IPS-NIHi7 (cell line): ENCODE measurements around the gene DAAM1.

Source experiments
- DNase-seq: peaks from one replicate; pipeline ENCODE4 v3.0.0; 2012; ENCODE audit warnings: mixed read lengths; ENCODE audit errors: extremely low spot score

The DAAM1 gene

DNA sequence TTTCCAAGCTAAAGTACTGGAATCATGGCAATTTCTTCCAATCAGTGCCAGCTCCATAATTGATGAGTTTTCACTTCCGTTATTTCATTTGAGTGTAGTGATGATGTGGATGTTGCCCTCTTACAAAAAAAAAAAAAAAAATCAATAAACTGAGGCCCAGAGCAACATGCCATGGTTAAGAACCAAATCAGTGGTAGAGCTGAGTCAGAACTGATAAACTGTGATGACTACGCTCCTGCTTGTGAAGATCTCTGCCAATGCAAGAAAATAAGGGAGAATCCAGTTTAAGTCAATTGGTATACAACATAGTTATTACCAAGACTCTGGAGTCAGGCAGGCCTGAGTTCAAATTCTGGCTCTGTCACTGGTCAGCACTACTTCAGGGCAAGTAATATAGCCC lies 174.0 kb downstream of the DAAM1 start:
- no peak for DNase-seq

DNA sequence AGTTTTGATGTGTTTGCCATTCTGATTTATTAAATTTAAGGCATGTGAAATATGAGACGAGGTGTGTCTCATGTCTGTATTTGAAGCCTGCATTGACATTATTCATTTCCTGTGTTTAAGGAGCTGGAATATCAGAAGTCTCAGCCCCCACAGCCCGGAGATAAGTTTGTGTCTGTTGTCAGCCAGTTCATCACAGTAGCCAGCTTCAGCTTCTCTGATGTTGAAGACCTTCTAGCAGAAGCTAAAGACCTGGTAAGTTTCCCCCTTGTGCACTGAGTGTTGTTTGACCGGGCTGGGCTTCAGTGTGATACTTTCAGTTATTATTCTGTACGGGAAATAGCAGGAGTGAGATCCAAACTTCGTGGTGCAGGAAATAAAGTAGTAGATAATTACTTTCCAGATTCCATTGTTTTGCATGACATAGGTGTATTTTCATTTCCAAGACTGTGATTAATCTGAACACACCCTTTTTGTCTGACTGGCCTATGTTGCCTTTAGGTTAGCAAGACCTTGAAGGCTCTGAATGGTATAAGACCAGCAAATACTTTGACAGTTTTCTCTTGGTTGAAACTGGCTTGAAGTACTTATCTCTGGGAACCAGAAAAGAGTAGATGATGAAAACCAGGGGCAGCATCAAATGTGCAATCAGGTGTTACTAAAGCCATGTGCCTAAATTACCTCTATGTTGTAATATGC lies 175.2 kb downstream of the DAAM1 start:
- no peak for DNase-seq

DNA sequence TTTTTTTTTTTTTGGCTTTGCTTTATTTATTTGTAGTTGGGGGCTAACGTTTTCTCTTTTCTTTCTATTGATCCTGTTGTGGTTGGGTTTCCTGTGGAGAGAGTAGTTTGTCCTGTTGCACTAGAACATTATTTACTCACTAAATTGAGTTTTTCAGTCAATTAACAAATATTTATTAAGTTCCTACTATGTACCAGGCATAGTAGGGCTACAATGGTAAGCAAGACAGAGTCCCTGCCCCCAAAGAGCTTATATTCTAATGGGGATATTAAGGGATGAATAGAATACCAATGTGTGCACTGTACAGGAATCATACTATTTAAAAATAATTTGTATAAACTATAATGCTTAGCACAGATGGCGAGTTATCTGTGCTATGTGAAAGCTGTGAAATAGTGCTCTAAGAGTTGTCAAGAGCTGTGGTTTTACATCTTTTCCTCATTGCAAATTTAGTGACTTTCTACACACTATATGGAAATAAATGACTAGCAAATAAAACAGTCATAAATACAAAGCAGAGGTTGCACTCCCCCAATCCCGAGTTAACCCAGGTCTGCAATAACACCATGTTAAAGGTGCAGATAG lies 181.8 kb downstream of the DAAM1 start:
- no peak for DNase-seq

DNA sequence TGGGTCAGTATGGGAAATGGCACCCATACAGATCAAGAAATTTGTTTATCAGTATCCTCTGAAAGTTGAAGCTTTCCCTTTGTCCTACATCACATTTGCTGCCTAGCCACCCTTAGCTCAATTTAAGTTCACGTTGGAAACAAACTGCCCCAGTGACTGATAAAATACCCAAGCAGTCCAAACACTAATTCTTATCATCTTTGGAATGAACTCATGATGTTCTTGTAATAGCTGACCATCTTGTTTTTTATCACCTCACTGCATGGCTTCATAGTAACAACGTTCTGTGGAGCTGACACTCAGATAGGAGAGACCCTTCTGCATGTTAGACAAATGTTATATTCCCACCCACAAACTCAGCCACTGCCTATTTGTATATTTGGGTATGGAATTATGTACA lies 183.3 kb downstream of the DAAM1 start:
- no peak for DNase-seq

DNA sequence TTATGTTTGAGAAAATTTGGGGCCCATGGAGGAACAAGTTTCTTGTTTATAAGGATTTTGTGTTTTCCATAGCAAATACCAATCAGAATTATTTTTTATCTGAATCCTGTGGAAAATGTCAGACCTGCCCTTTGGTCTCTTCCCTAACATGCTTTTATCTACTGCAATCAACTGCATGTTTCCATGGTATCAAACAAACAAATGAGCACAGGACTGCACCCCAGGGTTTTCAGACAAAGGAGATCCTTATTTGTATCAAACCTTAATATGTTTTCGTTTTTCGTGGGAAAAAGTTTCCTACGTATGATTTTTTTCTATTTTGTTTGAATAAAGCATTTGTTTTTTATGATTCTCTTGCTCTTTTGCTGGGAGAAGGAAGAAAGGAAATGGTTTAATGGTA lies 185.6 kb downstream of the DAAM1 start:
- DNase-seq: no peak

DNA sequence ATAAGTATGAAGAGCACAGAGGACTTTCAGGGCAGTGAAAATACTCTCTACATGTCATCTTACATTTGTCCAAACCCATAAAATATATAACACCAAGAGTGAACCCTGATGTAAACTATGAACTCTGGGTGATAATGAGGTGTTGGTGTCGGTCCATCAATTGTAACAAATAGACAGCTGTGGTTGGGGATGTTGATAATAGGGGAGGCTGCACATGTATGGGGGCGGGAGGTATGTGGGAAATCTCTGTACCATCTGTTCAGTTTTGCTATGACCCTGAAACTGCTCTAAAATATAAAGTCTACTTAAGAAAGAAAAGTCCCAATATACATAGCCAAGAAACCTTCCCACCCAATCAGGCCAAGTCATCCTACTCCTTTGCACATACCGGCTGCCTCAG lies 188.2 kb downstream of the DAAM1 start:
- DNase-seq: no peak

DNA sequence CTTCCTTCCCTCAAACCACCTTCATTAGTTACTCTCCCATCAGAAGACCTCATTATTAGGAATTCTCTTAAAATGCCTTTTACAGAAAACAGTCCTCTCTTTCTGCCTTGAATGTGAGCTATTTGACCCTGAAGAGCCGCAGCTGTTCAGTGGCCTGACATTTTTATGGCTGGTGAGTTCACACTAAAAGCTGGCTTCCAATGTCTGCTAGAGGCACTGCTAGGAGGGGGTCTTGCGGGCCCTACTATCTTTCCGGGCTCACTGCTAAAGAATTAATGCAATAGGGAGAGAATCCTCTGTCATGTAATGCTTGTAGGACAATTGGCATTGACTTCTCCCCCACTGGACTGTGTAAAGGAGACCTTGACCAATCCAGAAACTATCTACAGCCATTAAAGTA lies 189.0 kb downstream of the DAAM1 start:
- DNase-seq: no peak

DNA sequence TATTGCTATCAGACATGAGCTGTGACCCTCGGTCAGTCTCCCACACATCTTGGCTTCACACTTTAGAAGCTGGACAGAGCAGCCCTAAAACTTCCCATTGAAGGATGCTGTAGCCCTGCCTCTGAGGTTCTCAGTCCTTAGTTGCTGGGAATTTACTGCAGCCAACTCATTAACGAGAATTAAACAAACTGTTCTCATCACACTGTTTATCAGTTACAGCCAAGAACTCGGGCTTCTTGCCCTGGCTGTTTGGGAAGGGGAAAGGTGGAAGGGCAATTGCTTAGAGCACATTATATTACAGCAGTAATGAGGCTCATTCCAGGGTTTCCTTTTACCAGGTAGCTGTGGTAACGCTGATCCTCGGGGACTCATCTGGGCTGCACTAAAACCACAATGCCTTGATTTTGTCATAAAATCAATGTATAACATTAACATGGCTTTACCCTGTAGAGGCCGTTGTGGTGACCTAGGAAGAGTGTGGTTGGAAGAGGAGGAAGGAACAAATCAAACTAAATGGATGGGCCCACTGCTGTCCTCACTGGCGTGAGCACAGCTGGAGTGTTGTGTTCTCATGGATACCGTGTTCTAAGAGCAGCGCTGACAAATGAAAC lies 189.6 kb downstream of the DAAM1 start:
- DNase-seq: no peak

DNA sequence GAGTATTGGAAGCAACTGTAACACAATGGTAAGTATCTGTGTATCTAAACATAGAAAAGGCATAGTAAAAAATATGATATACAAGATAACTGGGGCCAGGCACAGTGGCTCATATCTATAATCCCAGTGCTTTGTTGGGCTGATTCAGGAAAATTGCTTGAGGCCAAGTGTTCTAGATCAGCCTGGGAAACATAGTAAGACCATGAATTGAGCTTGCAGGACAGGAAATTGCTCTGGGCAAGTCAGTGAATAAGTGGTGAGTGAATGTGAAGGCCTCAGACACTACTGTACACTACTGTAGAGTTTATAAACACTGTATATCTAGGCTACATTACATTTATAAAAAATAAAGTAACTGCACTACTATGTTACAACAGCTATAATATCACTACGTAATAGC lies 201.5 kb downstream of the DAAM1 start:
- no peak for DNase-seq

DNA sequence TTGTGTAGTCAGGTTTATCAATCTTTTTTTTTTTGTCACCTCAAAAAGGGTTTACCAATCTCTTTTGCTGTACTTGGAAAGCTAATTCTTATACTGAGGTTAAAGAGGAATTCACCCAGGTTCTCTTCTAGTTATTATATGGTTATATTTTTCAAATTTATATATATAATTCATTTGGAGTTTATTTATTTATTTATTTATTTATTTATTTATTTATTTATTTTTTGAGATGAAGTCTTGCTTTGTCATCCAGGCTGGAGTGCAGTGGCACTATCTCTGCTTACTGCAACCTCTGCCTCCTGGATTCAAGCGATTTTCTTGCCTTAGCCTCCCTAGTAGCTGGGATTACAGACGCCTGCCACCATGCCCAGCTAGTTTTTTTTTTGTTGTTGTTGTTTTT lies 202.9 kb downstream of the DAAM1 start:
- DNase-seq: no peak

DNA sequence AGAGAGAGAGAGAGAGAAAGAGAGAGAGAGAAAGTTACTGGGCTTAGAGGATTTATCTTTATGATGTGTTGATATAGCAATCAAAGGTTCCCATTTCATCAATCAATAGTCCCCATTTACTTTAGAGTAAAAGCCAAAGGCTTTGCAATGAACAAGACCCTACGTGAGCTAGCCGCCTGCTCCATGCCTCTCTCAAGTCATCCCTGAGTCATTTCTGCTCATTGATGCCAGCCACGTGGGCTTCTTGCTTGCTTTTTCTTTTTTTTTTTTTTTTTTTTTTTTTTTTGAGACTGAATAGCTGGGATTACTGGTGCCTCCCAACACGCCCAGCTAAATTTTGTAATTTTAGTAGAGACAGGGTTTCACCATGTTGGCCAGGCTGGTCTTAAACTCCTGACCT lies 205.8 kb downstream of the DAAM1 start:
- DNase-seq: no peak

DNA sequence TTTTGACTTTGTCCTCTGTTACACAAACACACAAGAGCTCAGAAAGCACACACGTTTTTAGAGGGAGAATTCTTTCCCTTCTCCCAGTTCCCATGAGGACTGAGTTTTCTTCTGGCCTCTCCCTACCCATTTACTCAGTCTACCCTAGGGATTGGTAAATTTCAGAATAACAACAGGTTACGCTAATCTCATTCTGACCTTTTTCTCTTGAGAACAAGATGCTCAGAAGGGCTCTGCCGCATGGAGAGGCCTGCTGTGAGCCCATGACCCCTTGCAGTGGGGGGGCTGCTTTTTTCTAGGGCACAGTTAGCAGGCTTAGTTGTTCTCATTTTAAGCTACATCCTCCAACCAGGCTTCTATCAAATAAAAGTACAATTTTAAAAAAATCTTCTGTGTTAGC lies 207.2 kb downstream of the DAAM1 start:
- DNase-seq: no peak

DNA sequence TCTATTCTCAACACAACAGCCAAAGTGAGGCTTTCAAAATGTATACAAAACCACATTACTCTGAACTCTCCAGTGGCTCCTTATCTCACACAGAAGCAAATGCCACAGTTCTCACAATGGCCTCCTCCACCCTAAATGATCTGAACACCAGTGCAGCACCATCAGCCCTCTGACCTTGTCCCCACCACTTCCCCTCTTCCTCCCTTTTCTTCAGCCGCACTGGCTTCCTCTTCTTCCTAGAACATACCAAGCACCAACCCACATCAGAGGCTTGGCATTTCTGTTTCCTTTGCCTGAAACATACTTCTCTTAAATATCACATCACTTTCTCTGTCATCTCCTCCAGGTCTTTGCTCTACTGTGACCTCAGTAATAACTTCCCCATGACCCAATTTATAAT lies 210.4 kb downstream of the DAAM1 start:
- DNase-seq: no peak

DNA sequence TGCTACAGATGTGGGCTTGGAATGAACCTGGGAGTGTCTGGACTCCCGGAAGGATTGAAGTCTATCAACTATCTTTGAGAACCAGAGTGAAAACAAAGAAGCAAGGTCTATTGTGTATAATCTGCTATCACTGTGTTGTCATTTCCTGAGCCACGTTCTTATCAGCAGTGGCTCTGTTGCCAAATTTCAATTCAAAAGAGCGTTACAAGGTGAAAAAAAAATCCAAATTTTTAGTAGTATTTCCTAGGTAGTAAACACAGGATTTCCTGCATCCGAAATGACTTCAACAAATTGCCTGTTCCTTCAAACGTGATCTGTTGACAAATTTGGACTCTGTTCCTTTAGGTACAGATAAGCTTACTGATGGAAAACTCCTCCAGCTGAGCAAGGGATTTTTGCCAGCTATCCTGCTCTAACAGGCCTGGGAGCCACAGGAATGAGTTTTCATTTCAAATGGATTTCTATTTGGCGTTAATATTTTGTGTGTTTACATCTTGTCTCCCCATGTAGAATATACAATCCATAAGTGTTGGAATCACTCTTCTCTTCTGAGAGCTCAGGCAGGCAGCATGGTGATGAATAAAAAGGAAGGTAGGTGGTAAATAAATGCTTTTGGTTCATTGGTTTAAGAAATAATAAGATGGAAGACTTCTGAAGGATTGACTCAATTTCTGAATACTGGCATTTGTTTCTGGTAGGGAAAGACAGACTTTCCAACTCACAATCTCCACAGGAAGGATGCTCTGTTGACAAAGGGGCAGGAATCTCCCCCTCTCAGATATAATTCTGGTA lies 218.2 kb downstream of the DAAM1 start:
- no peak for DNase-seq

DNA sequence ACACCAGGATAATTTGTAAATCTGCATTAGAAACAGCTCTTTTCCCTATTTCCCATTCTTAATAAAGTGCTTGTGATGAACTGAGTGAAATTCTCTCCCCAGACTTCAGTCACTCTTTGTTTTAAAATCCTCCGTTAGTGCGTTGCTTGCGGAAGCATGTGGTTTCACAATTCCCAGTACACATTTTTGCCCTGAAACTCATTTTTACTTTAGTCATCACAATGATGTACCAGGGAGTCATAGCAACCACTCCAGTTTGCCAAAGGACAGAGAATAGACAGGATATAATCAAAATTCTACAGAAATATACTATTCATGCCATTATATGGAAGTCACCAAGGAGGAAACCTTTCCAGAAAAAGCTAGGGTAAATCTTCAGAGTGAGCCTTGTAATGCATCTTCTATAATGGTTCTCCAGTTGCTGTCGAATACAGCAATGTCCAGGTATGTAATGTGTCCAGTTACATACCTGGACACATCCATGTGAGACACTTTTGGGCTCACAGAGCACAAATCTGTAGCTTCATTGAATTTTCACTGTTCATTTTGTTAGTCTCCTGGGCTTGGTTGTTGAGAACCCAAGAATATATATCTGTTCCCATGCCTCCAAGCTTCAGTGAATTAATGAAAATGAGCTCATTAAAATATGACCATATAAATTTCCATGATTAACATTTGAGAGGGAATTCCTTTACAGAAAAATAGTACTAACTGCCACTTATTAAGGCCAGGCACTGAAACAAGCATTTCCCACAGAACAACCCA lies 219.0 kb downstream of the DAAM1 start:
- DNase-seq: no peak

DNA sequence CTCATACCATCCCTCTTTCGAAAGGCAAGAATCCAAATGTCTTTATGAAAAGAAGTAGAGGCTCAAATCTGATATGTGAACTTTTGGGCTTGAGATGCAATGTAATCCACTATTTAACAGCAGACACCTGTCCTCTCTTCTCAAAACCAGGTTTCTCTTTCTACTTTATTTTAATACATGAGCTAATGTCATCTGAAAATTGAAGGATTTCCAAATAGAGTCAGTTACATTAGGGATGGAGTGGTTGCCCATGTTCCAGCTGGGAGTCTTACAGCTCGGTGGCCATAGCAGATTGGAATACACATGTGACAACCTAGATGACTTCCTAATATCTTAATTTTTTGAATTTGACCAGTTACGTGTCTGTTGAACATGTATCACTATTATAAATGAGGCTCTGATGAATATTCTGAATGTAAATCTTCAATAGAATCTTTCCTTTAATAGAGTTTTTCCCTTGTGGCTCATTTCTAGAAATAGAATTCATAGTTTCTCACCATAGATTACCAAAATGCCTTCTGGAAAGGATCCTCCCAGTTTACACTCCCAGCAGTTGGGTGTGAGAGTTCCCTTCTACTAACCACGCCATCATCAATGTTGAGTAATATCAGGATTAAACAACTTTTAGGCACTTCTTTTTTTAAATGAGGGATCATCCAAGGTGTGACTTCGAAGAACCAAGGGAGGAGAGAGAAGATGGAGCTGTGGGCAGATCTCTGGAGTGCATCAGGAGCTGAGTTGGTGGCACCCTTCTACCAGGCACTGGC lies 227.6 kb downstream of the DAAM1 start:
- no peak for DNase-seq

DNA sequence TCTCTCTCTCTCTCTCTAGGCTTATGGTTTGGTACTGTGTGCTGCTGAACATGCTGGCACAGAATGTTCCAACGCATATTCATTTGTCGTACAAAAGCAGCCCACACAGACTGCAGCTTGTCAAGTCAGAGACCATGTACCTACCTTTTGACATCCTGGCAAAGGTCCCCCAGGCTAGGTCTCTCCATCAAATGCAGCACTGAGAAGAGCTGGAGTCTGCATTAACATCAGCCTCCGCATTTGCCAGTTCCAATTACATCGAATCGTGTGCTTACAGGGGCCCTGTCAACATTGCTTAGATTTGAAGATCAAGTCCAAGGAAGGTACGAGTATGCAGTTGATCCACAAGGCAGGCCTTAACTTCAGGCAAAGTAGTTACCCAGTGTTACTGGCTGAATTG lies 228.8 kb downstream of the DAAM1 start:
- no peak for DNase-seq

DNA sequence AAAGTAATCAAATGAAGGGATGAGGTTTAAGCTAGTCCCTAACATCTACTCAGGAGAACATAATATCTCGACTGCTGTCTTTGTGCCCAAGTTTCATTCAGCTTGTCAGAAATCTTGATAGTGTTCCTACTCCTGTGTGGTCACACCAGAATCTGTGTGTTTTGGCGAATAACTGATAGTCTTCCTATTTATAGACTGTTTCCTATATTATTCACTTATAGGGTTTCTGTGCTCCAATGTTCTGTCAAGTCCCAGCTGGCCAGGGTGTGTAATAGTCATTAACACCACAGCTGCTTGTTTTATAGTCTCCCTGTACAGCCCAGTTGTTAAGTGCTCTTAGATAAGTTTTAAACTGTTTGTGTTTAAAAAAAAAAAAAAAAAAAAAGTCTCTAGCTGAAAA lies 230.8 kb downstream of the DAAM1 start:
- no peak for DNase-seq
